ENCODE results near the gene IL12RB2.

GRCh38 chr1:67269061-67269460, 38.6 kb upstream of the IL12RB2 start:
- no peak for TF ChIP-seq ZNF274 (IDR thresholded peaks at IDR 0.05; ENCODE audit: low read depth, low read length)
- no peak for TF ChIP-seq YY1 (IDR thresholded peaks at IDR 0.05; ENCODE audit: insufficient read depth, insufficient read length)
- TF ChIP-seq SUZ12 (IDR thresholded peaks at IDR 0.05; ENCODE audit: extremely low read depth, insufficient read depth, insufficient read length): no peak

All from NT2/D1 (cell line).